CD4-positive, alpha-beta T cell treated with Interleukin-10 for 1 hour (primary cell): Measurements from ENCODE around the gene ARHGAP5.

Source experiments
- DNase-seq: peaks from one replicate; pipeline ENCODE4 v3.0.0-alpha.2; 2020

ARHGAP5 gene

DNA sequence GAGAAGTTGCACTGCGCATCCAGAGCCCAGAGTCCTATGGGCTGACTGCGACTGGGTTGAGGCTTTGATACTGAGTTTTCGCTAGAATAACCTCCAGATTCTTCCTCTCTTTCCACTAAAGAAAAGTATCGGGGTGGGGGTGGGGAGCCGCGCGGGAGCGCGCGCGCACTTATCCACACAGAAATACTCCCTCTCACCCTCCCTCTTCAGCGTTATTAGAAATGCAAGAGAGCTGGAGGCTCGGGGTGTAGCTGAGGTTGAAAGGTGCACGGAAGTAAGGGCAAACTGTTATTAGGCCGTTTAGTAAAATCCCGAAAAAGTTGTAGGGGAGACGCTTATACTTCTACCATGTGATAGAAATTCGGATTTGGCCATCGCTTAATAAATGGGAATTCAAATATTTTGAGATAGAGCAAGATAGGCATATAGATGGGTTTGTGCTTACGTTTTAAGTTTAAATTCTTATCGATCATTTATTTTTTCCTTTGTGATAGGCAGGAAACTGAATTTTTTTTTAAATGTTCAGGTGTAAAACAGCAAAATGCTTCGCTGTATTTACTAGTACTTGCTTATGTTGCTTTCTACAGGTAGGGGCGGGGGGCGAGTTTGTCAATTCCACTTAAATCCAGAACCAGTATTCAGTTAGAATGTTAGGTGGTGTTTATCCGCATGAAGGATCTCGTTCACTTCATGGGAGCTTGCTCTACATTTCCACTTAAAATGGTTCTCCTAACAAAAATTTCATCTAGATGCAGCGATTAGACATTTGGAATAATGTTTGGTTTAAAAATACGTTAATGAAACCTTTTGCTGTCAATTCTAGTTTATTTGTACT, 1.1 kb downstream of the ARHGAP5 start:
- peak; percentile 34 for DNase-seq

DNA sequence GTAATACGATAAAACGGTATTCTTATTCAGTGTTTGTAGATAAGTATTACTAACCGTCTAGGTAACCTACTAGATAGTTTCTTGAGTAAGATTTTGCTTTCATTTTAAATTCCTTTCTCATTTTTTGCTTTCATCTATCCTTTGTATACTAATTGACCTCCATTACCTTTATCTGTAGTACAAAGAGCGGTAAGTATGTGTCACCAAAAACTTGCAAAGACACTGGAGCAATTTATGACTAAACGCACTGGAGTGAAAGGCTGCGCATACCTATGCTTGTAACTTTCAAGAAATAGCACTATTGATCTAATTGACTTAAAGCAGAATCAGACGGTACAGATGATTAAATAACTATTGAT, 1.7 kb downstream of the ARHGAP5 start:
- no peak for DNase-seq

DNA sequence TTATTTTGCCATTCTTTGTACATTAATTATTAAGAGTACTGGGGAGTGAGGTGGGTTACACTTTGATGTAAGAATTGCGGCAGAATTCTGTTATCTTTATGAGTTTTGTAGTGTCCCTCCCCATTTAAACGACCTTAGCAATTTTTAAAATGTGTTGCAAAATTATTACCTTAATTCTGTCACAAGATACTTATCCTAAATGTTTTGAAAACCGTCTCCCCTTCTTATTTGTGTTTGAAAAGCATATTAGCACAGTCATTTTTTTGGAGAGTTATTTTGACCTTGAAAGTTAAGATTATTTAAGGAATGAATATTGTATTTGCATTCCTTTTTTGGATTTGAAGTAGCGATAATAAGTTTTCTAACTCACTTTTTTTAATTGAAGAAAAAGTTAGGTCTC, 2.2 kb downstream of the ARHGAP5 start:
- DNase-seq: no peak

DNA sequence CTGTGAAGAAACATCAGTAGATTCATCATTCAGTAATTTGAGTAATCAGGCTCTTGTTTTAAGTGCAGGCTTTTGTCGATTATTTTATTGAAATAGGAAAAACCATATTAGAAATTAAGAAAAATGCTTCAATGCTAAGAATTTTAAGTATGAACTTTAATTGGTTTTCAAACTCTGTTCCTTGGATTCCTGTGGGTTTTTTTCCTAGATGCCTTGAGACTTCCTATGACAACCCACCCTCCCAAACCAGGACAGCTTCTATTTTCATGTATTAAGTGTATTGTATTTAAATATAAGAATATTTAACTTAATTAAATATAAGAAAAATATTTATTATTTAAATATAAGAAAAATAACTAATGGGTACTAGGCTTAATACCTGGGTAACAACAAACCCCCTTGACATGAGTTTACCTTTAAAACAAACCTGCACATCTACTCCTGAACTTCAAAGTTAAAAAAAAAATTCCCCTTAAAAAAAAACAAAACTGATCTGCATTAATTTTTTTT, 3.0 kb downstream of the ARHGAP5 start:
- DNase-seq: no peak

DNA sequence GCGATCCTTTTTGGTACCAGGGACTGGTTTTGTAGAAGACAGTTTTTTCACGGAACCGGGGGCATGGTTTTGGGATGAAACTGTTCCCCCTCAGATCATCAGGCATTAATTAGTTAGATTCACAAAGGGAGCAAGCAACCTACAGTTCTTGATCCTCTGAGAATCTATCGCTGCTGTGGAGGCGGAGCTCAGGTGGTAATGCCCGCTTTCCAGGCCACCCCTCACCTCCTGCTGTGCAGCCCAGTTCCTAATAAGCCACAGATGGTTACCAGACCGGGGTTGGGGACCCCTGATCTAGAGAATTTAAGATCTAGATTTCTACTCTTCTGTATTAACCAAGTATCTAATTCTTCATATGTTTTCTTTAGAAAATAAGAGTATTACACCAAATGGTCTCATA, 4.8 kb downstream of the ARHGAP5 start:
- DNase-seq: no peak

DNA sequence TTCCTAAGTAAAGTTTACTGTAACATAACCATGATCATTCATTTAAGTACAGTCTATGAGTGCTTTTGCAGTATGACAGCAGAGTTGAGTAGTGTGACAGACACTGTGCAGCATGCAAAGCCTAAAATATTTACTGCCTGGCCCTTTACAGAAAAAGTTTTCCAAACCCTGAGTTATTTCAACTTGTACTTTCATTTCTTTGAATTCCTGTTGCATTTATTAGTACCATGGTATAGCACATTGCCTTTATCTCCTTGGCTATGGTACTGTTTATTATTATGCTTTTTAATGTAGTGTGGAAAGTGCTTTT, 6.2 kb downstream of the ARHGAP5 start:
- no peak for DNase-seq

DNA sequence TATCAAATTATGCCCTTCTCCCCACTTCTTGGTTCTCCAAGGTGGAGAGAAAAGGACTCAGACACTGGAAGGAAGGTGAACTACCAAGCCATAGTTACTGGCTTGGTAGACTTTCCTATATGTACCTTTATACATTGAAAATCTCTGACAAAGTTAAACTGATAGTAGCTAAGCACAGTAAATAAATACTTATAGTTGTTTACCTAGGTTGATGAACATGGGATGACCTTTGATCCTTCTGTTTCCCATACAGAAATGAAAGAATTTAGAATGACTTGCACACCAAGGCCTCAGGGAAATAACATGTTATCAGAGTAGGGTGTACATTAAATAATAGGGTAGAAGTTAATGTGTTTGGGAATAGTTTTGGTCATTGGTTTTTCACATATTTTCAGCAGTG, 6.7 kb downstream of the ARHGAP5 start:
- no peak for DNase-seq

DNA sequence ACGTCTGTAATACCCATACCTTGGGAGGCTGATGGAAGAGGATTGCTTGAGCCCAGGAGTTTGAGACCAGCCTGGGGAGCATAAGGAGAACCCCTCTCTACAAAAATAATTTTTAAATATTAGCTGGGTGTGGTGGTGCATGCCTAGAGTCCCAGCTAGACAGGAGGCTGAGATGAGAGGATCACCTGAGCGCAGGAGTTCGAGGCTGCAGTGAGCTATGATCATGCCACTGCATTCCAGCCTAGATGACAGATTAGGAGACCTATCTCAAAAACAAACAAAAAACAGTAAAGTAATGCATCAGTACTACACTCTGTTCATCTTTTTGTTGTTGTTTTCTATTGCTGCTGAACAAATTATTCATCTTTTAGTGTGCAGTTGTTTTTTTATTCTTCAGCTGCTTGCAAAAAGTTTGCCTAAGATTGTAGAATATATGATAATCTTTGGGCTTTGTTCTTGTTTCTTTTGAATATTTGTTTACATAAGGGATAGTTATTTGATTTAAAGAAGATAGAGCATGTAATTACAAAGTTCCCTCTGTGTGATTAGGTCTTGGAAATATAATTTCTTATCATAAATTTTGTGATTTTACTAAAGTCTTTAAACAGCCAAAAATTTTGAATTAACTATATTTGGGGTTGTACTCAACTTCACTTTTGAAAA, 8.2 kb downstream of the ARHGAP5 start:
- DNase-seq: no peak

DNA sequence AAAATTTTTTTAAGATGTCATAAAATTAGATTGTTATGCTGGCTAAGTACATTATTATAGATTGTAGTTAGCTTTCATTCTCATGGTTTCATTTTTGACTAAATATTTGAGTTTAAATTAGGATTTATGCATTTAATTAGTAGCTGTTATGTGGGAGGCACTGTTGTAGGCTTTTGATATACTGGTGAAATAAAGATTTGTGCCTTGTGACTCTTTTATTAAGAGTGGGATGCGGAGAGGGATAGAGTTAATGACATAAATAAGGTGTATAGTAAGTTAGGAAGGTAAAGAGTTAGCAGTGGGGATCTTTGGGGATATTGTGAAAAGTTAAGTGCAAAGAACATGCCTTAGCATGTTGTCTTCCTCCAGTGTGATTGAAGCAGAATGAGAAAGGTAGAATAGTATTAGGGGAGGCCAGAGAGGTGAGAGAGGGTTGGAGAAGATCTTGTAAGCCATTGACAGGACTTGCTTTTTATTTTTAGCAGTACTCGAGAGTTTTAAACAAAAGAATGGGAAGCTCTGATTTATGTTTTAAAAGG, 8.8 kb downstream of the ARHGAP5 start:
- DNase-seq: no peak

DNA sequence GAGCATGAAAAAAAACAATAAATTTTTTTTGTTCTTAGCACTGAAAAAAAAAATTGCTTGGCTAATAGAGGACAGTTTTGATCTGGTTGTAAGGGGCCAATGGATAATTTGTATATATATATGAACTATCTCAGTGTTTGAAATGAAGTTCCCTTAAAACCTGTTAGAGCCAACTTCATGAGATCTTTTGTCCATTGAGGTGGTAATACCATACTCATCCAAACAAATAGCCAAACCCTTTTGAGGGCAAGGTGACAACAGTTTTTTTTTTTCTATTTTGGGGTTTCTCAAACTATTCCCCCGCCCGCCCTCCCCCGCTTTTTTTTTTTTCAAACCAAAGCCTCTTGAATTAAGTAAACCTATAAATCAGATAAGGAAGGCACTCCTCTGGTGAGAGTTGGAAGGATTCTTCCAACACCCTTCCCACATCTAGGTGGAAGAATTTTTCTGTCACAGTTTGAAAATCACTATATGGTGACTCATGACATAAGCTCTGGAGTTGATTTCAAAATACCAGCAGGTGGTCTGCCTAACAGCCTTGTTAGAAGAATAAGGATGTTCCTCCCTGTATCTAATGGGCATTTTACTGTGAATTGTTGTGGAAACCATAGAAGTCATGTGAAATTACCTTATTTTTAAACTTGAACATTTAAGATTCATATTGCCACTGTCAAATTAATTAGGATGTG, 10.2 kb downstream of the ARHGAP5 start:
- no peak for DNase-seq

DNA sequence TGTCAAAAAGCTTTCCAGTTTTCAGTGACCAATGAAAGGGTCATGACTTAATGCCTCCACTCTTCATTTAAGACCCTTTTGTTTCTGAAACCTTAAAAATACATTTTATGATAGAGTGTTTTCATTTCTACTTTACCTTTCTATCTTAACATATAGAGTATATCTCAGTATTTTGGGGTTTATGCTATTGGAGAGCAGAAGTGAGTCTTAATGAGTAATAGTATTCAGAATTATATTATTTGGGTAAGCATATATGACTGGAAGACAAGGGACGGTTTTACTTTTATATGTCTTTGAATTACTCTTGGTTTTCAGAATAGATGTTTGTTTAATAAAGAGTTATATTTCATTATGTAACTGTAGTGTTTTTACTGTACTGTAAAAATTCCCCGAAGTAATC, 10.8 kb downstream of the ARHGAP5 start:
- DNase-seq: no peak

DNA sequence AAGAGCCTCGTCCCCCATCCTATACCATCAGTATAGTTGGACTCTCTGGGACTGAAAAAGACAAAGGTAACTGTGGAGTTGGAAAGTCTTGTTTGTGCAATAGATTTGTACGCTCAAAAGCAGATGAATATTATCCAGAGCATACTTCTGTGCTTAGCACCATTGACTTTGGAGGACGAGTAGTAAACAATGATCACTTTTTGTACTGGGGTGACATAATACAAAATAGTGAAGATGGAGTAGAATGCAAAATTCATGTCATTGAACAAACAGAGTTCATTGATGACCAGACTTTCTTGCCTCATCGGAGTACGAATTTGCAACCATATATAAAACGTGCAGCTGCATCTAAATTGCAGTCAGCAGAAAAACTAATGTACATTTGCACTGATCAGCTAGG, 13.6 kb downstream of the ARHGAP5 start:
- DNase-seq: no peak

DNA sequence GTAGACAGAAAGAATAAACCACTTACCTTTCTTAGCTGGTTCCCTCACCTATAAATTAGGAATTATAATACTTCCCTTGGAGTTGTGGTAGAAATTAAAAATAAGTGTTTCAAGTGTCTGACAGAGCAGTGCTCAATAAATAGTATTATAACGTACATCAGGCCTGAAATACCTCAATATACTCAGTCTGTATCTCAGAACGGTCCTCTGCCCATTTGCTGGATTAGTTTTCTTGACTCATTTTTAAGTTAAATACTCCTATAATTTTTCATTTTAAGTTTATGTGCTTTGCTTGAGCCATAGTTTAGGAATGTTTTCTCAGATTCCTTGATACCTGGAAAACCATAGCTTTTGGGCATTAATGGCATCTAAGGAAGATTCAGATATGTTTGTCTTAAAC, 22.4 kb downstream of the ARHGAP5 start:
- DNase-seq: no peak

DNA sequence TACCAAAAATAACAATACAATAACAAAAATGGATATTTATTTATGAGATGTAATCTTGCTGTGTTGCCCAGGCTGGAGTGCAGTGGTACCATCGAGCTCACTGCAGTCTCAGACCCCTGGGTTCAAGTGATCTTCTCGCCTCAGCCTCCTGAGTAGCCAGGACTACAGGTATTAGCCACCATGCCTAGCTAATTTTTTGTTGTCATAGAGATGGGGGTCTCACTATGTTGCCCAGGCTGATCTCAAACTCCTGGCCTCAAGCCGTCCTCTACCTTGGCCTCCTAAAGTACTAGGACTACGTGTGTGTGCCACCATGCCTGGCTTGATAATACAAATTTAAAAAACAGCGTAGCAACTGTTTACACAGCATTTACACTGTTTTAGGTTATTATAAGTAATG, 23.1 kb downstream of the ARHGAP5 start:
- DNase-seq: no peak

DNA sequence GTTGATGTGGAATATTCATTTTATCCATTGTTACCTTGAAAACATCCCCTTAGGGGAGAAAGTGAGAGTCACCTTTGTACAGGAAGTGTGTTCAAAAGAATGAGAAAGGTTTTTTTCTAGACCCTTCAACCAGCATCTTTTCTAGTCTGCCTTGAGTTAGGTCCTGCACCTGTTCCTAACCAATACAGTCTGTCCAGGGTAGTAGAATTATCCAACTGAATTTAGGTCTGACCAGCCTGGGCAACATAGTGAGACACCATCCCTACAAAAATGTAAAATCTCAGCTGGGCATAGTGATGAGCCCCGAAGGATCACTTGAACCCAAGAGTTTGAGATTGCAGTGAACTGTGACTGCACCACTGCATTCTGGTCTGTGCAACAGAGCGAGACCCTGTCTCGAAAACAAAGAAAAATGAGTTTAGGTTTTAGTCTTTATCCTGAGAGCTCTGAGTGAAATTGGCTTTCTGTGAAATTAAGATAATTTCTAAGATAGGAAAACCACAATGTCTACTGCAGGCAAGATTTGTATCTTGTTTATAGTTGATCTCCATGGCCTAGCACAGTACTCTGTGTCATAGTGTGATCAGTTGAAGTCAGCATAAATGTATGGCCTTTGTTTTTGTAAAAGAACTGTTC, 25.2 kb downstream of the ARHGAP5 start:
- peak; percentile 35 for DNase-seq

DNA sequence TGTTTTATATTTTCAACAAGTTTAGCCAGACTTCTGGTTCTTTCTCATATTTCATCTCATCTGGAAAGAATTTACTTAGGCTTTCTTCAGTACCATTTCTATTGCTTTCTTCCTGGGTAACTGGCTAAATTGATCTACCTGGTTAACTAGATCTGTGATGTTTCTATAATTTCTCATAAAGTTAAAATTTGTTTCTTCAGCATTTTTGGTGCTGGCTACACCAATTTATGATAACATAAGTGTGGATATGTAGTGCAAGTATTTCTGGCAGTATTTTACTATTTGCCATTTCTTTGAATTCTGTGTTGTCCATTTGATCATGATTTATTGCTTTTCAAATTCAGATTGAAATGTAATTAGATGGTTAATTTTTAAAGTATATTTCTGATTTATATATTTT, 25.9 kb downstream of the ARHGAP5 start:
- no peak for DNase-seq

DNA sequence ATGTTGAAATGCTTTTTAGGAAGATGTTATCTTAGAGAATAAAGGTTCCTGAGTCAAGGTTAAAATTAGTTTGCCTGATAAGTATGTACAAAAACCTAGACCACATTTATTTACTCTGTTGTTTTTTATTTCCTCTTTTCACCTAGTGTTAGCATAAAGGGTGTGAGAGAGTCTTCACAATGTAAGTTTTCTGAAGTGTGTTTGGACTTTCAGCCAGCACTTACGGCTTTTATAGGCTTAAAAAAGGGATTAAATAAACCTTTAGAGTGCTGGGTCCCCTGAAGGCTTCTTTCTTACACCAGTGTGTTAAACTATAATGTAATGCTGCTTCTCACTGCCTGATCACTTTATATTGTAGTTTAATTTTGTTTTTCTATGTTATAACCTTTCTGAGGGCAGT, 27.2 kb downstream of the ARHGAP5 start:
- no peak for DNase-seq

DNA sequence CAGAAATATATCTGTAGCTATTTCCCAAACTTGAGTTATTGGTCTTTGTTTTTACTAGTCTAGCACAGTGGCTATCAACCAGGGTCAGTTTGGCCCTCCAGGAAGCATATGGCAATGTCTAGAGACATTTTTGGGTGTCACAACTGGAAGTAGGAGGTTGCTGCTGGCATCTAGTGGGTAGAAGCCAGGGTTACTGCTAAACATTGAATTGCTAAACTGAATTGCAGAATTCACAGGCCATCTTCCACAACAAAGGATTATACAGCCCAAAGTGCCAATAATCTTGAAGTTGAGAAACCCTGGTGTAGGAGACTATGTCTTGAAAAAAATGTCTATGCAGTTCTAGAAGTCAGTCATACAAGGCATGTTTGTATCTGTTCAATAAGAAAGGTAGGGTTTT, 27.7 kb downstream of the ARHGAP5 start:
- DNase-seq: peak; percentile 9

DNA sequence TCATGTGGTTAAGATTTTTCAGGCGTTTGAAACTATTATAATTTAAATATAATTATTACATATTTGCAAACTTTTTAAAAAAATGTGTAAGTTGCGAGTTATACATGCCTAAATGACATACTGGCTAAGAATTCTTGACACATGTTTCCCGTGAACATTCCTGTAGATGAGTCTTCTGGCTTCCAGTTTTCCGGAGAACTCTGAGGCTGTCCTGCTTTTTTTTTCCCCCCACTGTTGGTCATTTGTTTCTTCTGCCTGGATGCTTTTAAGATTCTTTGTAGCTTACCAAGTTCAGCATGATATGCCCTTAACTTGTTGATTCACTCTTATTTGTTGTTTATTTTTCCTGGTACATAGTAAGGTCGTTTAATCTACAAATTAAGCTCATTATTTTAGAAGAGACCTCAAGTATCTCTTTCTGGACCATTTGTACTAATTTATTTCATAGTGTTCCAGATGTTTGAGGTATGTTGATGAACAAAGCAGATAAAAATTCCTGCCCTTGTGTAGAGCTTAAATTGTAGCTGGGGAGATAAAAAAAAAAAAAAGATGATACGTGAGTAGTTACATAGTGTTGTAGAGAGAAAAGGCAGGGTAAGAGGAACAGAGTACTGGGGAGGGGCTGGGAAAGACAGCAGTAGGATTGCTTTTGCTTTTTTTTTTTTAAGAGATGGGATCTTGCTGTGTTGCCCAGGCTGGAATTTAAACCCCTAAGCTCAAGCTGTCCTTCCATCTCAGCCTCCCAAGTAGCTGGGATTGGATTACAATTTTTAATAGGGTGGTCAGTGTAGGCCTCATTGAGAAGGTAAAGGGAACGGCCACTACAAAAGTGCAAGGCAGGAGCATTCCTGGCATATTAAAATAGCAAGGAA, 32.8 kb downstream of the ARHGAP5 start:
- no peak for DNase-seq

DNA sequence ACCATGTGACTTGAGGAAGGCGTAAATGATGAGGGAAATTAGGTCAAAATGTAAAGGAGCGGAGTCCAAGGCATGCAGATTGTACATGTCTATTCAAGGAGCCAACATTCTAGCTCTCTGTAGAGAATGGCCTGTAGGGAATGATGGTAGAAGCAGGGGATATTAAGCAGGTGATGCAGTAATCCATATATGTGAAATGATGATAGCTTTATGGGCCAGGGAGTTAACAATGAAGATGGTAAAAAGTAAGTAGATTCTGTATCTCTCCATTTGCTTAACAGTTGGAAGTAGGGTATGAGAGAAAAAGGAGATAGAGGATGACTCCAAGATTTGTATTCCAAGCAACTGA, 33.4 kb downstream of the ARHGAP5 start:
- no peak for DNase-seq

DNA sequence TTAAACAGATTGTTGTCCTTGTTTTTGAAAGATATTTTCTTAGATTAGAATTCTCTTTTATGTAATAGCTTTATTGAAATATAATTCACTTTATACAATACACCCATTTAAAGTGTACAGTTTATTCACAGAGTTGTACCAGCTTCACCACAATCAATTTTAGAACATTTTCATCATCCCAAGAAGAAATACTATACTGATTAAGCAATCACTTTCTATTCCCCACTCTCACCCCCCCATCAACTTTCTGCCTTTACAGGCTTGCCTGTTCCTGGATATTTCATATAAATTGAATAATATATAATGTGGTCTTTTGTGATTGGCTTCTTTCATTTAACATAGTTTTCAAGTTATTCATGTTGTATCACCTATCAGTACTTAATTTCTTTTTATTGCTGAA, 44.4 kb downstream of the ARHGAP5 start:
- no peak for DNase-seq

DNA sequence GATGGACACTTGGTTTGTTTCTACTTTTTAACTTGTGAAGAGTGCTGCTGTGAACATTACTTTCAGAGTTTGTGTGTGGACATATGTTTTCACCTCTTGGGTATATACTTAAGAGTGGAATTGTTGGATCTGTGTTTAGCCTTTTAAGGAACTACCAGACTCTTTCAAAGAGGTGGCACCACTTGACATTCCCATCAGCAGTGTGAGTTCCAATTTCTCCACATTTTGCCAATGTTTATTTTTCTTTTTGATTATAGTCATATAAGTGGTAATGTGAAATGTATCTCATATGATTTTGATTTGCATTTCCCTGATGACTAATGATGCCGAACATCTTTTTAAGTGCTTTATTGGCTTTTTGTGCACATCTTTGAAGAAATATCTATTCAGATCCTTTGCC, 44.8 kb downstream of the ARHGAP5 start:
- DNase-seq: no peak
